ENCODE results near the gene SNX21.

GRCh38 chr20:45857114-45857881 is 23.7 kb downstream of the SNX21 start, which contains the start of the genes ACOT8 and ZSWIM3:
- TF ChIP-seq CTCF (IDR thresholded peaks at IDR 0.05; ENCODE audit: low read length) (no peak), EZH2 (IDR thresholded peaks at IDR 0.05; ENCODE audit: borderline replicate concordance, low read length) (no peak)
